ENCODE measurements around the gene STXBP6.

GRCh38 chr14:24975393-24975792, 74.6 kb downstream of the STXBP6 start:
- TF ChIP-seq CTCF (tag by site-specific recombination; IDR thresholded peaks at IDR 0.05), result no peak
- TF ChIP-seq PATZ1 (tag by site-specific recombination; IDR thresholded peaks at IDR 0.05), result no peak
- no peak for TF ChIP-seq ZNF626 (tag by site-specific recombination; IDR thresholded peaks at IDR 0.05)
- TF ChIP-seq, protein P1, sequence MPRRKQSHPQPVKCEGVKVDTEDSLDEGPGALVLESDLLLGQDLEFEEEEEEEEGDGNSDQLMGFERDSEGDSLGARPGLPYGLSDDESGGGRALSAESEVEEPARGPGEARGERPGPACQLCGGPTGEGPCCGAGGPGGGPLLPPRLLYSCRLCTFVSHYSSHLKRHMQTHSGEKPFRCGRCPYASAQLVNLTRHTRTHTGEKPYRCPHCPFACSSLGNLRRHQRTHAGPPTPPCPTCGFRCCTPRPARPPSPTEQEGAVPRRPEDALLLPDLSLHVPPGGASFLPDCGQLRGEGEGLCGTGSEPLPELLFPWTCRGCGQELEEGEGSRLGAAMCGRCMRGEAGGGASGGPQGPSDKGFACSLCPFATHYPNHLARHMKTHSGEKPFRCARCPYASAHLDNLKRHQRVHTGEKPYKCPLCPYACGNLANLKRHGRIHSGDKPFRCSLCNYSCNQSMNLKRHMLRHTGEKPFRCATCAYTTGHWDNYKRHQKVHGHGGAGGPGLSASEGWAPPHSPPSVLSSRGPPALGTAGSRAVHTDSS (tag by site-specific recombination; IDR thresholded peaks at IDR 0.05), result no peak
- no peak for TF ChIP-seq ZBTB21 (tag by site-specific recombination; IDR thresholded peaks at IDR 0.05)
- TF ChIP-seq ZNF202 (tag by site-specific recombination; IDR thresholded peaks at IDR 0.05; ENCODE audit: borderline replicate concordance), result no peak

Data from HEK293 (cell line).